Hematopoietic multipotent progenitor cell treated with erythropoietin and hydrocortisone succinate and interleukin-3 and kit ligand, for 15 days (in vitro differentiated cells): ENCODE results near the gene DNASE1L2.
A peak's percentile ranks its signal among the peaks of the same experiment; 100 is the strongest.
"Not testable (repeated sequence)": the region's sequence is repeated elsewhere in the genome, so short reads cannot be mapped to it uniquely, and the experiment has no call there.

Source experiments
- DNase-seq: peaks from one replicate; pipeline ENCODE4 v3.0.0-alpha.2; 2015; ENCODE audit warnings: low spot score

Gene DNASE1L2

GRCh38 chr16:2236337-2237101 lies at the start of gene DNASE1L2:
DNASE1L2 (plus strand) TSS chr16:2236444; CDS start chr16:2236817, 373 bp downstream.
- DNase-seq, result no peak

GRCh38 chr16:2186505-2186904 lies 49.7 kb upstream of the DNASE1L2 start:
- no peak for DNase-seq

GRCh38 chr16:2187212-2187611 lies 49.0 kb upstream of the DNASE1L2 start:
- no peak for DNase-seq

- DNase-seq, result no peak
Observed at GRCh38 chr16:2188395-2188794, 47.8 kb upstream of the DNASE1L2 start.

GRCh38 chr16:2189252-2189893 lies 46.9 kb upstream of the DNASE1L2 start:
- DNase-seq, result no peak

- DNase-seq, result no peak
Observed at GRCh38 chr16:2190002-2190658, 46.1 kb upstream of the DNASE1L2 start.

GRCh38 chr16:2190659-2191445 lies 45.4 kb upstream of the DNASE1L2 start:
- no peak for DNase-seq

- no peak for DNase-seq
Observed at GRCh38 chr16:2191446-2191706, 44.9 kb upstream of the DNASE1L2 start.

GRCh38 chr16:2194166-2194834 lies 41.9 kb upstream of the DNASE1L2 start:
- no peak for DNase-seq

- peak; percentile 61 for DNase-seq
Observed at GRCh38 chr16:2194852-2195321, 41.4 kb upstream of the DNASE1L2 start.

GRCh38 chr16:2195322-2196161 lies 40.7 kb upstream of the DNASE1L2 start:
- no peak for DNase-seq

- no peak for DNase-seq
Observed at GRCh38 chr16:2196162-2196980, 39.9 kb upstream of the DNASE1L2 start, which contains the start of gene CASKIN1. CASKIN1 (minus strand) TSS chr16:2196605; CDS start chr16:2196432, 173 bp downstream.

- DNase-seq, result no peak
Observed at GRCh38 chr16:2196981-2197511, 39.2 kb upstream of the DNASE1L2 start.

- no peak for DNase-seq
Observed at GRCh38 chr16:2197765-2198164, 38.5 kb upstream of the DNASE1L2 start.

GRCh38 chr16:2198283-2198682 lies 38.0 kb upstream of the DNASE1L2 start:
- no peak for DNase-seq

- DNase-seq, result no peak
Observed at GRCh38 chr16:2199095-2199494, 37.1 kb upstream of the DNASE1L2 start.

GRCh38 chr16:2199621-2200139 lies 36.6 kb upstream of the DNASE1L2 start:
- no peak for DNase-seq

GRCh38 chr16:2200313-2200712 lies 35.9 kb upstream of the DNASE1L2 start:
- DNase-seq, result no peak

- DNase-seq, result not testable (repeated sequence)
Observed at GRCh38 chr16:2203119-2203688, 33.0 kb upstream of the DNASE1L2 start.
